Embryonic facial prominence (tissue), 1 donor: ENCODE data around the gene FNBP1.
"Not testable (repeated sequence)": the region's sequence is repeated elsewhere in the genome, so short reads cannot be mapped to it uniquely, and the experiment has no call there.

Source experiments
- DNase-seq: peaks from one replicate; pipeline ENCODE4 v3.0.0-alpha.2; 2016; ENCODE audit errors: extremely low spot score

FNBP1 gene

GRCh38 chr9:129953736-129954135, 89.3 kb downstream of the FNBP1 start:
- DNase-seq: no peak

GRCh38 chr9:129952337-129952736, 90.7 kb downstream of the FNBP1 start:
- DNase-seq: no peak

GRCh38 chr9:129949821-129950220, 93.2 kb downstream of the FNBP1 start:
- no peak for DNase-seq

- not testable (repeated sequence) for DNase-seq
These were observed 94.4 kb downstream of the FNBP1 start for GRCh38 chr9:129948626-129949025.

GRCh38 chr9:129946246-129946995, 96.6 kb downstream of the FNBP1 start:
- no peak for DNase-seq

GRCh38 chr9:129945314-129945713, 97.7 kb downstream of the FNBP1 start:
- no peak for DNase-seq

GRCh38 chr9:129944506-129945116, 98.4 kb downstream of the FNBP1 start:
- no peak for DNase-seq

- DNase-seq: no peak
These were observed 103.6 kb downstream of the FNBP1 start for GRCh38 chr9:129939431-129939830.

- no peak for DNase-seq
These were observed 104.6 kb downstream of the FNBP1 start for GRCh38 chr9:129938291-129938979.

- DNase-seq: not testable (repeated sequence)
These were observed 105.1 kb downstream of the FNBP1 start for GRCh38 chr9:129937879-129938278.

- DNase-seq: no peak
These were observed 106.8 kb downstream of the FNBP1 start for GRCh38 chr9:129936222-129936621.

- DNase-seq: no peak
These were observed 108.2 kb downstream of the FNBP1 start for GRCh38 chr9:129934780-129935179.

- DNase-seq: no peak
These were observed 108.9 kb downstream of the FNBP1 start for GRCh38 chr9:129934041-129934591.

GRCh38 chr9:129933185-129934040, 109.6 kb downstream of the FNBP1 start:
- DNase-seq: no peak

- no peak for DNase-seq
These were observed 110.5 kb downstream of the FNBP1 start for GRCh38 chr9:129932303-129933151.

GRCh38 chr9:129930743-129931142, 112.2 kb downstream of the FNBP1 start:
- no peak for DNase-seq

- DNase-seq: no peak
These were observed 113.4 kb downstream of the FNBP1 start for GRCh38 chr9:129929496-129930125.

- no peak for DNase-seq
These were observed 119.4 kb downstream of the FNBP1 start for GRCh38 chr9:129923589-129923988.

- no peak for DNase-seq
These were observed 121.1 kb downstream of the FNBP1 start for GRCh38 chr9:129921905-129922304.

GRCh38 chr9:129919841-129920240, 123.1 kb downstream of the FNBP1 start:
- no peak for DNase-seq
